Mononuclear cell (primary cell): ENCODE data around the gene TMEM11. TPM values are rescaled to one million over a fixed set of nuclear protein-coding genes. Genes with fewer than 3 reads are reported as not detected.

ENCODE experiments used
- H3K27me3 ChIP-seq: 2 replicates; pipeline ENCODE4 v1.6.0; 2011; ENCODE audit warnings: low read length, control low read depth; ENCODE audit not compliant: insufficient read depth
- H3K4me1 ChIP-seq: 2 replicates; pipeline ENCODE4 v1.5.1; 2011; ENCODE audit warnings: mild to moderate bottlenecking, low read length, control low read depth; ENCODE audit not compliant: insufficient read depth
- H3K4me3 ChIP-seq: 2 replicates; pipeline ENCODE4 v1.5.1; 2011; ENCODE audit warnings: mild to moderate bottlenecking, low read length, moderate library complexity
- H3K9me3 ChIP-seq: 2 replicates; pipeline ENCODE4 v1.5.1; 2011; ENCODE audit warnings: low read depth, mild to moderate bottlenecking, control low read depth, low read length
- total RNA-seq: library from RNA; depleted of rRNA; stranded (reverse); fragments of >200 nt; gene quantifications from one replicate; pipeline ENCODE4 v1.2.3, GENCODE V29; 2012

TMEM11 gene
- total RNA-seq, 1 donor = 15.8 TPM

- no peak overlapping the region for H3K4me3 ChIP-seq
- H3K27me3 ChIP-seq = no peaks in the 10 kb centered on the region
- H3K4me1 ChIP-seq = peaks cover 13% of the 10 kb centered on the region
- no peaks in the 10 kb centered on the region for H3K9me3 ChIP-seq
These were observed 24.6 kb downstream of the TMEM11 start for GRCh38 chr17:21189361-21189760.

- no peak overlapping the region for H3K4me3 ChIP-seq
- peaks cover 10% of the 10 kb centered on the region for H3K4me1 ChIP-seq
- no peaks in the 10 kb centered on the region for H3K9me3 ChIP-seq
- no peaks in the 10 kb centered on the region for H3K27me3 ChIP-seq
These were observed 27.4 kb downstream of the TMEM11 start for GRCh38 chr17:21186399-21187187.

- H3K9me3 ChIP-seq = no peaks in the 10 kb centered on the region
- no peak overlapping the region for H3K4me3 ChIP-seq
- H3K27me3 ChIP-seq = no peaks in the 10 kb centered on the region
- H3K4me1 ChIP-seq = peaks cover 9% of the 10 kb centered on the region
These were observed 28.9 kb downstream of the TMEM11 start for GRCh38 chr17:21185061-21185460.

- peaks cover 9% of the 10 kb centered on the region for H3K4me1 ChIP-seq
- H3K9me3 ChIP-seq = no peaks in the 10 kb centered on the region
- H3K4me3 ChIP-seq = no peak overlapping the region
- no peaks in the 10 kb centered on the region for H3K27me3 ChIP-seq
These were observed 29.4 kb downstream of the TMEM11 start for GRCh38 chr17:21184570-21184969.

- Histone ChIP-seq H3K9me3 (no peaks in the 10 kb centered on the region), H3K27me3 (no peaks in the 10 kb centered on the region), H3K4me3 (no peak overlapping the region), H3K4me1 (peaks cover 9% of the 10 kb centered on the region)
These were observed 30.5 kb downstream of the TMEM11 start for GRCh38 chr17:21183468-21183867.

GRCh38 chr17:21177854-21178600 is 35.9 kb downstream of the TMEM11 start:
- no peak overlapping the region for H3K4me3 ChIP-seq

GRCh38 chr17:21177401-21177800 is 36.6 kb downstream of the TMEM11 start:
- Histone ChIP-seq H3K4me1 (no peaks in the 10 kb centered on the region), H3K4me3 (no peak overlapping the region), H3K9me3 (no peaks in the 10 kb centered on the region), H3K27me3 (no peaks in the 10 kb centered on the region)

More at GRCh38 chr17:21177854-21178600, 35.9 kb downstream of the TMEM11 start:
- H3K4me1 ChIP-seq = no peaks in the 10 kb centered on the region
- H3K27me3 ChIP-seq = no peaks in the 10 kb centered on the region
- H3K9me3 ChIP-seq = no peaks in the 10 kb centered on the region

GRCh38 chr17:21176773-21177395 is 37.1 kb downstream of the TMEM11 start:
- Histone ChIP-seq H3K9me3 (no peaks in the 10 kb centered on the region), H3K4me1 (no peaks in the 10 kb centered on the region), H3K27me3 (no peaks in the 10 kb centered on the region), H3K4me3 (no peak overlapping the region)

- no peak overlapping the region for H3K4me3 ChIP-seq
- no peaks in the 10 kb centered on the region for H3K9me3 ChIP-seq
- H3K27me3 ChIP-seq = no peaks in the 10 kb centered on the region
- peaks cover 12% of the 10 kb centered on the region for H3K4me1 ChIP-seq
These were observed 39.2 kb downstream of the TMEM11 start for GRCh38 chr17:21174713-21175112.

- H3K9me3 ChIP-seq = no peaks in the 10 kb centered on the region
- peaks cover 12% of the 10 kb centered on the region for H3K4me1 ChIP-seq
- no peak overlapping the region for H3K4me3 ChIP-seq
- H3K27me3 ChIP-seq = no peaks in the 10 kb centered on the region
These were observed 39.8 kb downstream of the TMEM11 start for GRCh38 chr17:21174186-21174585.

GRCh38 chr17:21173543-21173942 is 40.4 kb downstream of the TMEM11 start:
- Histone ChIP-seq H3K4me3 (no peak overlapping the region), H3K4me1 (peaks cover 12% of the 10 kb centered on the region), H3K27me3 (no peaks in the 10 kb centered on the region), H3K9me3 (no peaks in the 10 kb centered on the region)

- Histone ChIP-seq H3K9me3 (no peaks in the 10 kb centered on the region), H3K4me1 (peaks cover 12% of the 10 kb centered on the region), H3K27me3 (no peaks in the 10 kb centered on the region), H3K4me3 (no peak overlapping the region)
These were observed 41.1 kb downstream of the TMEM11 start for GRCh38 chr17:21172846-21173245.

- H3K27me3 ChIP-seq = no peaks in the 10 kb centered on the region
- peaks cover 12% of the 10 kb centered on the region for H3K4me1 ChIP-seq
- H3K4me3 ChIP-seq = no peak overlapping the region
- no peaks in the 10 kb centered on the region for H3K9me3 ChIP-seq
These were observed 41.9 kb downstream of the TMEM11 start for GRCh38 chr17:21171970-21172510.

- Histone ChIP-seq H3K27me3 (no peaks in the 10 kb centered on the region), H3K9me3 (no peaks in the 10 kb centered on the region), H3K4me3 (no peak overlapping the region), H3K4me1 (peaks cover 12% of the 10 kb centered on the region)
These were observed 42.5 kb downstream of the TMEM11 start for GRCh38 chr17:21171309-21171922.

GRCh38 chr17:21170809-21171208 is 43.2 kb downstream of the TMEM11 start:
- Histone ChIP-seq H3K27me3 (no peaks in the 10 kb centered on the region), H3K4me3 (no peak overlapping the region), H3K9me3 (no peaks in the 10 kb centered on the region), H3K4me1 (peaks cover 12% of the 10 kb centered on the region)
